ENCODE measurements around the gene SKIDA1.

Gene SKIDA1

DNA sequence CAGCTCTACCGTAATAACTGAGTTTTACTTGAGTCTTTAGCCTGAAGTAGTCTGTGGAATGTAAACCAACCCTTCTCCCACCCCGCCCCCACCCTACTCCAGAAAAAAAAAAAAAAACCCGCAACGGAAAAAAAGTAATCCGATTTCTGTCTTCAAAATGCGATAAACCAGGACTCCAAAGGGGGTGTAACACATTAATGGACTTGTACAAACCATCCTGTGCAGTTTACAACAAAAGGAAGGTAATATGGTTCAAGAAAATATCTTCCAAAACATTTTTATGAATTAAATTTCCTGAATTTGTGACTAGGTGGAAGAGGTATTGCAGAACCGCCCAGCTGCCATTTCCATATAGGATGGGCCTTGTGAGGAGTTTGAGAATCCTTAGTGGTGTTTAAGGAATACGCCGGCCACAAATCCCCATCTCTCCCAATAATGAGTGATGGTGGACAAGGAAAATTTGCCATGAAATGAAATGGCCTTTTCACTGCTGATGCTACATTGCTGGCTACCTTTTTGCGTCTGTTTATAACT is 10.6 kb downstream of the SKIDA1 start:
- TF ChIP-seq, protein P1, sequence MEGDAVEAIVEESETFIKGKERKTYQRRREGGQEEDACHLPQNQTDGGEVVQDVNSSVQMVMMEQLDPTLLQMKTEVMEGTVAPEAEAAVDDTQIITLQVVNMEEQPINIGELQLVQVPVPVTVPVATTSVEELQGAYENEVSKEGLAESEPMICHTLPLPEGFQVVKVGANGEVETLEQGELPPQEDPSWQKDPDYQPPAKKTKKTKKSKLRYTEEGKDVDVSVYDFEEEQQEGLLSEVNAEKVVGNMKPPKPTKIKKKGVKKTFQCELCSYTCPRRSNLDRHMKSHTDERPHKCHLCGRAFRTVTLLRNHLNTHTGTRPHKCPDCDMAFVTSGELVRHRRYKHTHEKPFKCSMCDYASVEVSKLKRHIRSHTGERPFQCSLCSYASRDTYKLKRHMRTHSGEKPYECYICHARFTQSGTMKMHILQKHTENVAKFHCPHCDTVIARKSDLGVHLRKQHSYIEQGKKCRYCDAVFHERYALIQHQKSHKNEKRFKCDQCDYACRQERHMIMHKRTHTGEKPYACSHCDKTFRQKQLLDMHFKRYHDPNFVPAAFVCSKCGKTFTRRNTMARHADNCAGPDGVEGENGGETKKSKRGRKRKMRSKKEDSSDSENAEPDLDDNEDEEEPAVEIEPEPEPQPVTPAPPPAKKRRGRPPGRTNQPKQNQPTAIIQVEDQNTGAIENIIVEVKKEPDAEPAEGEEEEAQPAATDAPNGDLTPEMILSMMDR (IDR thresholded peaks at IDR 0.05; ENCODE audit: borderline replicate concordance, insufficient read depth, low read depth, low read length), result no peak
- H3K4me3 ChIP-seq (ENCODE audit: low read depth, low read length), result no peak overlapping the region

DNA sequence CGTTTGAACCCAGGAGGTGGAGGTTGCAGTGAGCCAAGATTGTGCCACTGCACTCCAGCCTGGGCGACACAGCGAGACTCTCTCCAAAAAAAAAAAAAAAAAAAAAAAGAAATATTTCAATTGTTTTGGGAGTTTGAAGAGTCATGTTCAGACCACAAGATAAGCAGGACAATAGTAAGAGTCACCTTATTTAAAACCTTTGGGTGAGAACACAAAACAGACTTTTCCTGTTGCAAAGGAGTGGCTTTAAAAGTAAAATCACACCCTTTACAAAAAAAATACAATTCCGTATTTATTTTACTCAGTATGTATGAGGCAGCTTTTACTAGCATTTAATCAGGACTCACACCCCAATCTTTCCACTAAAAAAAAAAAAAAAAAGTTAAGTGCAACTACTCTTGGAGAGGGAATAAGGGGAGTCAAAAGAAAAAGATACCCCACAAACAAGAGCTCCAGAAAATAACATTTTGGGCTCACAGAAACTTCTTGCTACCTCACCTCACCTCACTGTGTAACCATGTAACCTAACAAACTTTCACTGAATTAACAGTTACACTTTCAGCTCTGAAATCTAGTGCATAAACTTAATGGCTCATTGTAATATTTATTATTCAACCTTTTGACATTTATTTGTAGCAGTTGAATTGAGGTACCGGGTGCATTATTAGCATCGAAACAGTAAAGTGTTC is 11.2 kb downstream of the SKIDA1 start:
- TF ChIP-seq, protein P1 (IDR thresholded peaks at IDR 0.05; ENCODE audit: borderline replicate concordance, insufficient read depth, low read depth, low read length), result no peak
- H3K4me3 ChIP-seq (ENCODE audit: low read depth, low read length), result no peak overlapping the region

DNA sequence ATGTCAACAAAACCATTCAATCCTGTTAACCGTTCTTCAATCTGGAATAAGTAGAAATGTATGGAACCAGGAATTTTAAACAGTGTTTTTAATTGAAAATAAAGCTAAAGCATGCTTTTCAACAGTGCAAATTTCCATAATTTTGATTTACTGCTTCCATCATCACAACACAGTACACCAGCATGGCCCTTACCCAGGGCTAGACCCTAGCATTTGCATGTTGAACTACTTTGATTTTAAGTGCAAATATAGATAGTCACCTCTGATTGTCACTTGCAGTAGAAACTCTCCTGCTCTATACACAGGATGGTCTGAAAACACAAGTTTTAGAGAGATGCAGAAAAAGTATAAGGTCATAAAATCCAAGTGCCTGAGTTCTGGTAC is 12.1 kb downstream of the SKIDA1 start:
- no peak overlapping the region for H3K4me3 ChIP-seq (ENCODE audit: low read depth, low read length)
- TF ChIP-seq, protein P1 (IDR thresholded peaks at IDR 0.05; ENCODE audit: borderline replicate concordance, insufficient read depth, low read depth, low read length), result no peak

DNA sequence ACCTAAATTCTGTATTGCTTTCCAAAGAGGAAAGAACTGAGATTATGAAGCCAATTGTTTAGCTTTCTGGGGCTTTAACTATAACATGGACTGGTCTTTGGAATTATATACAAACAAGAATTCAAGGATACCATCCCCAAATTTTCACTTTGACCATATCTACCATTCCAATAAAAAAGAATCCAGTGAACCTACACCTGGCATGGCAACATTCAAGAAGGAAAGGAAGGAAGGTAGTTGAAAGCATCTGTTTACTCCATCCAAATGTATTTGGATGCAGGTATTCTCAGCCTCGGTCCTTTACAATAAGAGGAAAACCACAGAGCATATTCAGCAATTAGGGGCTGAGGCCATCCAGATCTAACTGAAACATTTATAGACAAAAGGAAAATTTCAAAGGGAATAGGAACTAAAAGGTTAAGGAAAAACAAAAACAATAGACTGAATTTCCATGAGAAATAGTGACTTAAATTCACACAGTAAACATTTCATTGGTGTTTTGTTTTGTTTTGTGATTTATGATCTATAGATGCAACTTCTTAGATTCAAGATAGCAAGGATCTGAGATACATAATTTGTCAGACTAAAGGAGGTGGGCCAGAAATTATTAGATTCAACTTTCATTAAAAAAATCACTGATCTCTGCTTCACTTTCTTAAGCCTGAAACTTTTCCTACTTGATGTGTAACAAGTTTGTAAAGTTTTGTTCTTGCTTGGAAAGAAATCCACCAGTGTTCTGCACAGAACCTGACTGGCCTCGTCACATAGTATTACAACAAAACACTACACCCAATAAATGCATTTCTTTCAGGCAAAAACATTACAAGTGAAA is 12.7 kb downstream of the SKIDA1 start:
- H3K4me3 ChIP-seq (ENCODE audit: low read depth, low read length), result no peak overlapping the region
- TF ChIP-seq, protein P1 (IDR thresholded peaks at IDR 0.05; ENCODE audit: borderline replicate concordance, insufficient read depth, low read depth, low read length), result no peak

DNA sequence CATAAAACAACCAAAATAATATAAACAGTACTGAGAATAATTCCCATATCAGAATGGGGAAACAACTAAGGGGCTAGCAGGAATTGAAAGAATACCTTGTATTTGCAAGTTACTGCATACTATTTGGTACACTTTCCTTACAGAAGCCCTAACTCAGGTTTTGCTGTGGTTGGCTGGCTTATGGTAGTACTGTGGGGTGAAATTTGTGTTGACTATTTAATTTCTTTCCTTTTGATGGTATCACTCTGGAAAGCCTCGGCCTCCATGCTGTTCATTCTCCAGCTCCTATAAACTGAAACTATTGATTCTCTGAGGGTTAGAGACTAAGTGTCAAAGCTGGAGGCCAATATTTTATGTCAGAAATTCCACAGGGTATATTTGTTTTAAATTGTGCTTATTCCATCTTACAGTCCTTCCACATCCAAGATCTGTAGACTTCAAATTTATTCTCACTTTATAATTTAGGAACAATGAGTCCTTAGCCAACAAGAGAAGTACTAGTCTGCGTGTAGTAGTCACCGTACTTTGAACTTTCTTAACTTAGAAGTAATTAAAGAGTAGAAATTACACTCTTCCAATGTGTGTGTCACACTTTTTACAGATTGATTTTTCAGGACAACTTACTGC is 13.4 kb downstream of the SKIDA1 start:
- TF ChIP-seq, protein P1 (IDR thresholded peaks at IDR 0.05; ENCODE audit: borderline replicate concordance, insufficient read depth, low read depth, low read length), result no peak
- no peak overlapping the region for H3K4me3 ChIP-seq (ENCODE audit: low read depth, low read length)

DNA sequence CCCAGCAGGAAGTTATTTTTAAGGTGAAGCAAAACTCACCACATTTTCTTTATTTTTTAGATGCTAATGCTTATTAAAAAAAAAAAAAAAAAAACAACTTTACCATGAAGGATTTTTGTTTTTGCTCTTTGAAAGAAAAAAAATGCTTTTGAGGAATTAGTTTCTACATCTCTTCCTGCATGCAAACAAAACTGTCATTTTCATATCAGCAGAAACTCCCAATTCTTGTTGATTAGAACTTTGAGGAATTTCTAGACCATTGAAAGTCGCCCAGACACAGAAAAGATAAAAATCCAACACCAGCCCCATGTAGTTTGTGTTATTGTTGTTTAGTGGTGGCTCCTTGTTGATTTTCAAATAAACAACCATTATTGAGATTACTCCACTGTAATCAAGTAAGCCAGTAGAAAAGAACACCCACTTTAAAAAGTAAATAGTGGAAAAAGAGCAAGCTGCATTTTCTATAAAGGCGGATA is 14.3 kb downstream of the SKIDA1 start:
- TF ChIP-seq, protein P1 (IDR thresholded peaks at IDR 0.05; ENCODE audit: borderline replicate concordance, insufficient read depth, low read depth, low read length), result no peak
- no peak overlapping the region for H3K4me3 ChIP-seq (ENCODE audit: low read depth, low read length)
